ENCODE results near the gene PLB1.

DNA sequence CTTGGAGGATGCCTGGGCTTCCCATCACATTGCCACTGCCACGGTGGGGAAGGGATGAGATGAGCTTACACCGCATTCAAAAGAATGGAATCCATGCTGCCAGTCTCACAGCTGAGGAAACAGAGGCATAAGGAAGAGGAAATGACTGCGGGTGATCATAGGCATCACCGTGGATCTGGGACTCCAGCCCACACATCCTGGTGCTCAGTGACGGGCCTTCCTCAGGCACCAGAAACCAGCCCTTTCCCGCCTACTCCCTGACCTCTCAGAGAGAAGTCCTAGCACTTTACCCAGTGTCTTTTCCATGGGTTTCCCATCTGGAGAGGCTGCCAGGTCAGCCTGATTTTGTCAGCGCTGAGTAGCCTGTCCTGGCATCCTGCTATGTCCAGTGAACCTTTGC lies 5.3 kb upstream of the PLB1 start:
- TF ChIP-seq CTCF (IDR thresholded peaks at IDR 0.05) (no peak), EZH2 (IDR thresholded peaks at IDR 0.05; ENCODE audit: borderline replicate concordance, insufficient read depth, low read depth, low read length, poor library complexity, severe bottlenecking) (no peak)
